Panc1 (cell line): ENCODE measurements around the gene STK10. TPM values are rescaled to one million over a fixed set of nuclear protein-coding genes. Genes with fewer than 3 reads are reported as not detected.

ENCODE experiments used
- ATAC-seq: fragments of 200-7000 bp; cut with Tn5 transposase; 2 replicates; pipeline ENCODE4 v1.9.1; 2020; ENCODE audit warnings: mild to moderate bottlenecking, moderate library complexity
- BruUV-seq: library from RNA; stranded (reverse); fragments of 400-500 nt; replicated peaks from 2 replicates; lab custom pipeline; 2021; lab: Mats Ljungman, UMichigan
- CTCF ChIA-PET: fragments of 300-600 bp; sonication (Branson Sonifier 250); formaldehyde crosslinking; loops from one replicate; lab custom pipeline; 2022; ENCODE audit warnings: antibody characterized with exemption; lab: Charles Lee
- POLR2A ChIA-PET: fragments of 300-600 bp; sonication (Branson Sonifier 250); formaldehyde crosslinking; loops from one replicate; lab custom pipeline; 2022; ENCODE audit warnings: antibody characterized with exemption; lab: Charles Lee
- DNase-seq: peaks from one replicate; pipeline ENCODE4 v3.0.0-alpha.2; 2010; ENCODE audit warnings: low read depth, low spot score
- H3K27ac ChIP-seq: 2 replicates; pipeline ENCODE4 v1.5.1; 2011; ENCODE audit warnings: mild to moderate bottlenecking, low read length, inconsistent platforms
- H3K27me3 ChIP-seq: fragments of 200-500 bp; sonication (Bioruptor generic); 2 replicates; pipeline ENCODE4 v1.6.0; 2014; ENCODE audit warnings: low read length, inconsistent platforms; ENCODE audit not compliant: control insufficient read depth, insufficient read depth
- H3K36me3 ChIP-seq: fragments of 200-500 bp; sonication (Bioruptor generic); 2 replicates; pipeline ENCODE4 v1.5.1; 2014; ENCODE audit warnings: inconsistent platforms, mild to moderate bottlenecking, low read length, moderate library complexity; ENCODE audit not compliant: control insufficient read depth, insufficient read depth
- H3K4me1 ChIP-seq: 2 replicates; pipeline ENCODE4 v1.5.1; 2011; ENCODE audit warnings: inconsistent platforms, mild to moderate bottlenecking, low read length, moderate library complexity; ENCODE audit not compliant: control insufficient read depth, insufficient read depth
- H3K4me3 ChIP-seq, 2 experiments: 2 replicates each; pipeline ENCODE4 v1.5.1; 2011 to 2012; ENCODE audit warnings: low read depth in 2 of 2, low read length in 2 of 2, mild to moderate bottlenecking in 2 of 2, inconsistent platforms in 1 of 2, moderate library complexity in 1 of 2
- H3K9me3 ChIP-seq: fragments of 200-500 bp; sonication (Bioruptor generic); 2 replicates; pipeline ENCODE4 v1.5.1; 2014; ENCODE audit warnings: low read depth, mild to moderate bottlenecking, inconsistent platforms, low read length, moderate library complexity; ENCODE audit not compliant: control insufficient read depth, insufficient read depth
- CTCF ChIP-seq: fragments of 450-650 bp; IDR thresholded peaks from 2 replicates; pipeline ENCODE4 v1.5.1; 2017; ENCODE audit warnings: mild to moderate bottlenecking
- POLR2AphosphoS5 ChIP-seq: IDR thresholded peaks from 2 replicates; pipeline ENCODE4 v1.6.1; 2012; ENCODE audit warnings: mild to moderate bottlenecking, low read depth, low read length, moderate library complexity
- REST ChIP-seq, 2 experiments: IDR thresholded peaks; 2 replicates each; pipeline ENCODE4 v1.6.1; 2011 to 2012; ENCODE audit warnings: low read depth in 2 of 2, control low read depth in 1 of 2, low read length in 1 of 2, mild to moderate bottlenecking in 1 of 2, moderate library complexity in 1 of 2; ENCODE audit not compliant: insufficient read depth in 1 of 2
- SIN3A ChIP-seq: IDR thresholded peaks from 2 replicates; pipeline ENCODE4 v1.6.1; 2012; ENCODE audit warnings: low read depth, mild to moderate bottlenecking, low read length, moderate library complexity, borderline replicate concordance; ENCODE audit not compliant: insufficient read depth
- TCF7L2 ChIP-seq: IDR thresholded peaks from 2 replicates; pipeline ENCODE4 v1.6.1; 2011; ENCODE audit warnings: mild to moderate bottlenecking, low read depth, low read length, inconsistent platforms
- in situ Hi-C: cut with HindIII; loops from 2 replicates; pipeline ENCODE4 v1.10.0; 2016; ENCODE audit warnings: low sequenced_read_pairs, low pct_unique_long_range_greater_than_20kb
- intact Hi-C: fragments of 100-400 bp; cut with micrococcal nuclease; formaldehyde crosslinking; loops from one replicate; pipeline ENCODE4 v1.10.0; 2022; ENCODE audit not compliant: unreplicated experiment
- total RNA-seq: library from RNA; stranded (reverse); gene quantifications from one replicate; pipeline ENCODE4 v1.2.1, GENCODE V29; 2021; ENCODE audit not compliant: unreplicated experiment

The STK10 gene
- total RNA-seq, 1 experiment from 2014 or later, result 34.9 TPM

- CTCF ChIA-PET, result no interaction called here
- no peaks in the 10 kb centered on the region for H3K36me3 ChIP-seq
Observed at GRCh38 chr5:172148381-172148780, 39.6 kb downstream of the STK10 start.

GRCh38 chr5:172147857-172148256 lies 40.2 kb downstream of the STK10 start:
- in situ Hi-C loops, result no loop called here

More at GRCh38 chr5:172148381-172148780, 39.6 kb downstream of the STK10 start:
- Histone ChIP-seq H3K9me3 (no peaks in the 10 kb centered on the region), H3K4me1 (no peaks in the 10 kb centered on the region; the same call in 1 of the 2 replicates), H3K4me3 (no peak overlapping the region), H3K27me3 (no peaks in the 10 kb centered on the region), H3K27ac (no peak overlapping the region)
- POLR2A ChIA-PET, result no interaction called here
- DNase-seq (no peak), ATAC-seq (no peak)
- TF ChIP-seq CTCF (no peak), TCF7L2 (no peak), SIN3A (no peak), REST (IDR thresholded peaks at IDR 0.05; ENCODE audit: insufficient read depth in 1 of 2, low read depth in 2 of 2, low read length in 1 of 2) (no peak), POLR2AphosphoS5 (no peak)
- in situ Hi-C loops, result no loop called here
- intact Hi-C loops, result no loop called here
- no TSS peak for BruUV-seq

More at GRCh38 chr5:172147857-172148256, 40.2 kb downstream of the STK10 start:
- TF ChIP-seq SIN3A, result no peak
- no peak for TF ChIP-seq POLR2AphosphoS5
- no peak for TF ChIP-seq REST (IDR thresholded peaks at IDR 0.05; ENCODE audit: insufficient read depth in 1 of 2, low read depth in 2 of 2, low read length in 1 of 2)
- no peak for TF ChIP-seq TCF7L2
- no peak for TF ChIP-seq CTCF
- Histone ChIP-seq H3K36me3 (no peaks in the 10 kb centered on the region), H3K9me3 (no peaks in the 10 kb centered on the region), H3K27me3 (no peaks in the 10 kb centered on the region), H3K4me3 (no peak overlapping the region), H3K4me1 (no peaks in the 10 kb centered on the region; the same call in 1 of the 2 replicates), H3K27ac (no peak overlapping the region)
- BruUV-seq, result no TSS peak
- CTCF ChIA-PET, result no interaction called here
- POLR2A ChIA-PET, result no interaction called here
- DNase-seq, result no peak
- intact Hi-C loops, result no loop called here
- no peak for ATAC-seq
